HG03095 (cell line): ENCODE measurements around the gene STX10.

Experiments
- ATAC-seq: cut with Tn5 transposase; IDR thresholded peaks from one replicate; pipeline ENCODE4 v1.9.1; 2021; ENCODE audit warnings: moderate library complexity; ENCODE audit not compliant: unreplicated experiment

The STX10 gene

DNA sequence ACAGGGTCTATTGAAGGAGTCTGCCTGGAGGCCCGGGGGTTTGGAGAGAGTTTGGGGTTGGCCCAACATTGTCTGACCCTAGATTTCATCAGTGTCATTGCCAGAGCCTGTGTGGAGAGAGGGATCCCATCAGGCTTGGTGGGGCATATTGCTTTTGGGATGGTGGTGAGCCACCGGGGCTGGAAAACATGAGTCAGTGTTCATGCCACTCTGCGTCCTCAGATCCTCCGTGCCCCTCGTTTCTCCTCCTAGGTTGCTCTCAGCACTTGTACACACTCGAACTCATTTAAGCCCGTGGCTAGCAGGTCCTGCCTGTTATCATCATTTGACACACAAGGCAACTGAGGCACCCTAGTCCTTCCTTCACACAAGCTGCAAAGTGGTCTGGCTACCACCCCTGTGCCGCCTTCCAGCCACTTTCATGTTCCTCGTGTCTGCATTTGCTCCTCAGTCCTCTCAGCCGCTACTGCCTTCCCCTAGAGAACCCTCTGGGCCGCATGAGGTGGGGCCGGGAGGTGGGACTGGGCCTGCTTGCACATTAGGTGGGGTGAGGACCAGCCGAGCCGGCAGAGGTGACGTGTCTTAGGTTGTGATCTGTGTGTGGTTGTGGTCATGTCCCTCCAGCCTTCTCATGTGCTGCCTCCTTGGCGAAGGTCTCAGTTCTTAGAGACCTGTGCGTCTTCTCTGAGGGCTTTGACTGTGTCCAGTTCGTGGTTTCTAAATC is 28.5 kb downstream of the STX10 start:
- no peak for ATAC-seq

DNA sequence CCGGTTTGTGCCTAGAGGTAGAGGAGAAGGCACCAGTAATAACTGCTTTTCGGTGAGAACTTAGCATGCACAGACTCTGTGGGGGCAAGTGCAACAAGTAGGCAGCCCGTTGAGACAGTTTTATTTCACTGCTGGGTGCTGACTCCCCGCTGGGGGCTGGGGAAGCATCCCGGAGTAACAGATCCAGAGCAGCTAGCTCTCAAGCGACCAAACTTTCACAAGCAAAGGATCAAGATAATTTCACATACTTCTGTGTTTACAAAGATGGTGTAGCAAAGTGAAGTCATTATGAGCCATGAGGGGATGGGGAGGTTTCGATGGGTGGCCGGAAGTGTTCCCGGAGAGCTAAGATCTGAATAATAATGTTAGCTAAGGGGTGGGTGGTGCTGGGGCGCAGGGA is 29.4 kb downstream of the STX10 start:
- no peak for ATAC-seq

DNA sequence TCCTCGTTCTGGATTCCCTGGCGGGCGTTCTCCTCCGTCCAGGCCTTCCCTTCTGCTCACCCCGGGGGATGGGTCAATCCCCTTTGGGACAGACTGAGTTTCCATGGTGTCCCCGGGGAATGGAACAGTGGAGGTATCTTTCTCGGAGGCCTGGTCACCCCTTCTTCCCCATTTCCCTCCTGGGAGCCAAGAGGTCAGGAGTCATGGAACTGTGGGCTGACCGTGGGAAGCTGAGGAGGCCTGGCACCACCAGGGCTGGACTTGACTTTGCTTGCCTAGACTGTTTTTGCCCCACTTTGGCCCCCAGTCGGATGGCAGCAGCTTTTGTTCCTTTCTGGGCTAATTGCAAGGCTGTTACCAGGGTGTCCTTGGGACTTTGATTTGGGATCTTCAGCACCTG is 30.1 kb downstream of the STX10 start:
- ATAC-seq, result no peak

DNA sequence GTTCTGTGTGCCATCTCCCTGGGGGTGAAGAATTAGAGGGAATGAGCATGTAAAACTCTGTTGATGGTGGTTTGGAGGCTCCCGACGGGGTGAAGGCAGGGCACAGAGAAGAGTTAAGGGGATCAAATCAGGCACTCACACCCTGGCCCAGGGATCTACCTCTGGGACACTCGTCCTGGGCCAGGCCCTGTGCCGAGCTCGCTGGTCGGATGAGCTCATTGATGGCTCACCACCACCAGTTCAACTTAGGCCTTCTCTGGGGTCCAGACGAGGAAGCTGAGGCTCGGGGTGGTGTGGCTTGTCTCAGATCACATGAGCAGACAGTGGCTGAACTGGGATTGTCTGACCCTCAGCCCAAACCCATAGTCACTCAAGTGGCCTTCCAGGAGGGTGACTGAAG is 30.5 kb downstream of the STX10 start:
- ATAC-seq, result no peak

DNA sequence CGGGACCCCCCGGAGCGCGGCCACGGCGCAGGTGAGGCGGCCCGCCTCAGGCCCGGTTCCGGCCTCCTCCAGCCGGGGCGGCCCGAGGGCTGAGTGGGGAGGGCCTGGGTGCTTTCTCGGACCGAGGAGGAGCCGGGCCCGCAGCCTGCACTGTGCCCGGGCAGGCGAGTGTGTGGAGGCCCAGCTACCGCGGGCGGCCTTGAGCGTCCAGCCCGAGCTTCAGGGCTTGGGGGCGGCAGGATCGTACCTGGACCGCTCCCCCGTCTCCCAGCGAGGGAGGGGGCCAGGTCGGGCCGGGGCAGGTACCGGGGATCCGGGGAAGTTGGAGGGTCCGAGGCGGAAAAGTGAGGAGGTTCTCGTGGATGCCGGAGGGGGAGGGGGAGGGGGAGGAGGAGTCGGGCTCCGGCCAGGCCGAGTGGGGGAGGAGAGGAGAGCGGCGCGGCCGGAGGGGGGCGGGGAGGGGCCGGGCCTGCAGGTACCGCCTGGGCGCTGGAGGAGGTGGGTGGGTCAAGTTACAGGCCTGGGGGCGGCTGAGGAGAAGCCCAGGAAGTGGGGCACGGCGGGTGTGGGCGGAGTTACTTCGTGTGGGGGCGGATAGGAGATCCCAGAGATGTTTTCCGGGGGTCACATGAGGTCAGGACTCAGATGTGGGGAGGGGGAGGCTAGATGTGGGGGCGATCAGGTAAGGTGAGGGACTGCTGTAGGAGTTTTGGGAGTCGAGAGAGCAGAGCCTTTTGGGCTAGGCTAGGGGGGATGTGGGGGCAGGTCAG is 31.6 kb downstream of the STX10 start:
- no peak for ATAC-seq

DNA sequence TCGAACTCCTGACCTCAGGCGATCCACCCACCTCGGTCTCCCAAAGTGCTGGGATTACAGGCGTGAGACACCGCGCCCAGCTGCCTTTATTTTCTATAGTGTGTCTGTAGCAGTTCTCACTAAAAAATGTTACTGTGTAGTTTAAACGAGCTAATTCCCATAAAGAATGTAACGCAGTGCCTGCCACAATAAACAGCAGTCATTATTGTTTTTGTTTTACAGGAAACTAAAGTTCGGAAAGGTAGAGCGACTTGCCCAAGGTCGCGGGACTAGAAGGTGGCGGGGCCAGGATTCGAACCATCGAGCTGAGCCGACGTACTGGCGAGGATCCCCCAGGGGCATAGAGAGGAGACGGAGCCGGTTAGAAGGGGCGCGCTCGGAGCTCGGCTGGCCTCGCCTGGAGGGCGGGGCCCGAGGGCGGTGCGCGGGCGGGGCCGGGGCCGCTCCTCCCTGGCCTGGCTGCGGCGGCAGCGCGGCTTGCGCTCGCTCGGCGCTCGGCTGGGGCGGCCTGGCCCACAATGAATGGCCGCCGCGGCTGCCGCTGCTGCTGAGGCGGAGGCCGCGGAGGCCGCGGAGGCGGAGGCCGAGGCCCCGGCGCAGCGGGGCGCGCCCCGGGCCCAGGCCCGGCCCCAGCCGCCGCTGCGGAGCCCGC is 32.3 kb downstream of the STX10 start, which contains the start of gene NACC1:
Gene NACC1, plus strand, starts transcription at position 493 of the 652 bp plus-strand sequence. CDS start 16,944 bp downstream, outside the sequence.
- ATAC-seq, result peak; percentile 62

DNA sequence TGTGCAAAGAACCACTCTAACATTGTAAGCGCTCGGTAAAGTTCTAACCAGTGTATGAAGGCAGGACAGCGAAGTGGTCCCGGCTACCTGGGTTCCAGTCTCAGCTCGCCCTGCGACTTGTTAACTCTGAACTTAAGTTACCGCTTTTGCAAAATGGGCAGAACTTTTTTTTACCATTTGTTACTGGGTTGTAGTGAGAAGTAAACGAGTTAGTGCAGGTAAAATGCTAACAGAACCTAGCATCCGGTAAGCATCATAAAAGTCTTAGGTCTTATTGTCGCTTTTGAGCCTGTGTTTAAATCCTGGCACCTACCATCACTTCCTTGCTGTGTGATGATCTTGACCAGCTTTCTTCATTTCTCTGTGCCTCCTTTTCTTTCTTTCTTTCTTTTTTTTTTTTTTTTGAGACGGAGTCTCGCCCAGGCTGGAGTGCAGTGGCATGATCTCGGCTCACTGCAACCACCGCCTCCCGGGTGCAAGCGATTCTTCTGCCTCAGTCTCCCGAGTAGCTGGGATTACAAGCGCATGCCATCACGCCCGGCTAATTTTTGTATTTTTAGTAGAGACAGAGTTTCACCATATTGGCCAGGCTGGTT is 32.9 kb downstream of the STX10 start:
- ATAC-seq, result no peak

DNA sequence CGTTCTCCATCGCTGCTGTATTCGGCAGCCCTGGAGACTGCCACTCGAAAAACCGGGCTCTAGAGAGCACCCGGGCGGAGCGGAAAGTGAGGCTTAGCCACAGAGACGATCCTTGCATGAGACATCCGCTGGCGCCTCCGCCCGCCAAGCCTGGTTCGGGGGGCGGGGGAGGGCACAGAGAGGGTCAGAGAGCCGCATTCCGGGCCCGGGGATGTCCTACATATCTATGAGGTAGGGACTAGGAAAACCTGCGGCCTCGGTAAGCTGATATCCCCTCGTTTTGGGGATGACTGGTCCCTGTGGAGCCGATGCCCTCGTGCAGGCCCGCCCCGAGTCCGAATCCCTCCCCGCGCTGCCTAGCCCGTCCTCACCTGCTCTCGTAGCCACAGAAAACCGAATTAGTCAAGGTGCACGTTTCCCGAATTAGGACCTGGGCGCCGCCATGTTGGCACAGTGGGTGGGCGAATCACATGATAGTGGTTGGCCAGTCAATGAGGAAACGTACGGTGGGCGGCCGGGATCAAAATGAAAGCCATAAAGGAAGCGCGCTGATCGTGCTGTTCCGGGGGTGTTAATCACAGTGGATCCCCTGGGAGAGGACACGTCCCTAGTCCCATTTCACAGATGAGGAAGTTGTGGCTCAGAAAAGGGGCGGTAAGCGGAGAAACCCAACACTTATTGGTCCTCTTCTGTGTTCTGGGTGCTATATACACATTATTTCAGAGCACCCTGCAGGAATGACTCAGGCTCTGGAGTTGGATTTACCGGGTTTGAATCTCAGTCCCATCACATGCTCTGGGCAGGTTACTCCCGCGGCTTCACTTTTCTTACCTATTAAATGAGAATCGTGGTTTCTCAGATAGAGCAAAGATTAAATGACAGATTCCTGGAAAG is 33.6 kb downstream of the STX10 start, which contains the start of gene TRMT1:
Gene TRMT1, minus strand, starts transcription at position 459 of the 894 bp plus-strand sequence. Its CDS starts 341 bp downstream, at position 118.
- no peak for ATAC-seq

DNA sequence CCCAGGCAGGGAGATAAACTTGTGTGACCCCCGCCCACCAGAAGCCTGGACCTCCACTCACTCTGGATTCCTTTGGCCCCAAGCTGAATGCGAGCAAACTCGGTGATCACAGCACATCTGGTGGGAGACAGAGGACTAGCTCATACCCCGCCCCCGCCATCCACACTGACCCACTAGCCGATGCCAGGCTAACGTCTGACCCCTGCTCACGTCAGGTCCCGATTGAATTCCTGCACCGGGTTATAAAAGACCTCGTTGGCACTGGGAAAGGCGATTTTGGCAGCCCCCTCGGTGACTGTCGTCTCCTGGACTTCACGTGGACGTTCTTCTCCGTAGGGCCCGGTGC is 34.3 kb downstream of the STX10 start:
- no peak for ATAC-seq

DNA sequence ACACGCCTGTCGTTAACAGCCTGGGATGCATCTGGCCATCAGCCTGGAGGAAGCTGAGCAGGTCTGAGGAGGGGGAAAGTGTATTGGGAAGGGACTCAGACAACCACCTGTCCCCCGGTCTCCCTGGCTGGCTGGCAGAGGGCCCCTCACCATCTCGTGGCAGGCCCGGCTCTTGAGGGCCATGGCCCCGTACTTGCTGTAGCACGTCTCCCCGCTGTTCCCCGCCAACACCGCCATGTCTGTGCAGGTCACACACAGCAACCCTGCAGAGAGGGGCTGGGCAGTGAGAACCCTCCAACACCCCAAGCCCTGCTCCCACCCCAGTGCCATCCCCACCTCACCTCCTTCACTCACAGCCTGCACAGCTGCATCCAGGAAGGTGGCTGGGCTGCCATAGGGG is 37.6 kb downstream of the STX10 start:
- no peak for ATAC-seq

DNA sequence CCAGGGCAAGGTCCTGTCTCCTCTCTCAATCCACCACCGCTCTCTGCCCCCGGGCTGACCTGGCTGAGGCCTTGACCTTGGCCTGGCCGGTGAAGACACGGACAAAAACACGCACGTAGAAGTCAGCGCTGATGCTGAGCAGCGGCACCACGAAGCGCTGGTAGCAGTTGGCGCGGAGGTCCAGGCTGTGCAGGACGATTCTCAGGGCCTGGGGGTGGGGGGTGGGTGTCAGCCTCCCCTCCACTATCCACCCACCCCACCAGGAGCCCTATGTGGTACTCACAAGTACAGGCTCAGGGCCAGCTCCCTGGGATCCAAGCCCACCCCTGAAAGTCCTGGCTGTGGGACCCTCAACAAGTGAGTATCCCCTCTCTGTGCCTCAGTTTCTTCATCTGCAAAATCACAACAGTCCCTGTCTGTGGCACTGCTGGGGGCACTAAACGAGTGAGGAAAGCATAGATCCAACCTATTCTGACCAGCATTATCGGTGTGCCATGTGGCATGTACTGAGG is 40.0 kb downstream of the STX10 start:
- no peak for ATAC-seq

DNA sequence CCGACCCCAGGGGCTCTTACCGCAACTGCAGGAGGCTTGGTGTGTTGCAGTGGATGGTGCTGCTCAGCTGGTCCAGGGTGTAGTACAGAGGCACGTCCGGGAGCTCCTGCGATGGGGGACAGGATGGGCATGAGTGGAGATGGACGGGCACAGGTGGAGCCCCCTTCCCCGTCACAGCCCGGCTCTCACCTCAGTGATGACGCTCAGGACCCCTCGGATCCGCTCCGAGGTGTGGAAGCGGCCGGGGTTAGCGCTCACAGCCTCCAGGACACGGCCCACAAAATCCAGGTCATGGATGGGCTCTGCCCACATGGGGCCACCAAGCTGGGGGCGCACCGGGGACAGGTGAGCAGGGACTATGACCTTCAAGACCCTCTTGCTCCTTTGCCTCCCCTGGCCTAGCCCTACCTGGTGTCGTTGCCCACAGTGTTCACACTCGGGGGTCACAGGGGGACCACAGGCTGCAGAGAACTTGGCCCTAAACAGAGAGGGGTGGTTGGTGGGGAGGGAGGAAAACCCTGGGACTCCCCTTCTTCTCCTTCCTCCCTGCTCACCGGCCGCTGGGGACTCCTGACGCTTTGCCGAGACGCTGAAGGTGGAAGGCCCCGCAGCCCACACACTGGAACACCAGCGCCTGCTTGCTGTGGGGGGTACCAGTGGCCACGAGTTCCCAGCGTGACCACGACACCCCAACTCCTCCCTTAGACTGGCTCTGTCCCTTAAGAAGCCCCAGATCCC is 40.6 kb downstream of the STX10 start:
- ATAC-seq, result no peak

DNA sequence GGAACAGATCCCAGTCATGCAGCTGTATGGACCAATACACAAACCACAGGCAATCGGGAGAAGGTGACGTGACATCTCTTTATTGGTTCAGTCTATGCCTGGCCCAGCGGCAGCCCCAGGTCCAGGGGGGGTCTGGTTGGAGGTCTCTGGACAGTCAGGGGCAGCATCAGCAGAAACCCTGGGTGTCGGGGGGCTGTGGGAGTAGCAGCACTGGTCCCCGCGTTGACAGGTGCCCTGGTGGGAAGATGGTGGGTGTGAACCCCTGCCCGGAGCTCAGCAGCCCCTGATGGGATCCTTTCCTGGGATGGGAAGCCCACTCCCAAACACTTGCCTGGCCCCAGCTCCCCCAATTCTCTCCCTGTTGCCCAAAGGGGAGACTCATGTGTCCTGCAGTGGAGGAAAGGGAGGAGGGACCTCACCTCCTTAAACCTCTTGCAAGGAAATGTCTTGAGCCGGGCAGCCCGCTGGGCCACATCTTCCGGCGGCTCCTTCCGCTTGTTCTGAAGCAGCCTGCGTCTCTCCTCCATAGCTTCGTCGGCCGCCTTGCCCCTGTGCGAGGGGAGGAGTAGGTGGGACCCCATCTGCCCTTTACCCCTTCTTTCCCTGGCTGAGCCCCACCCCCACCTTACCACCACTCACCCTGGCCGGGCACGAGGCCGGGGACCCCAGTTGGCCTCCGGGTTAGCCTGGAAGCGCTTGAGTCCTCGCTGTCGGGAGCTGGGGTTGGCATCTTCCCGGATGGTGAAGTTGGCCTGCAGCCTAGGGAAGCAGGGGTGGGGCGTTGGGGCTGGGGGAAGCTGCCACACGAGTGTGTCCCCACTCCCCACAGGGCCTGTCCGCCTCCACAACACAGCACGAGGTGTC is 45.1 kb downstream of the STX10 start:
- ATAC-seq, result no peak

DNA sequence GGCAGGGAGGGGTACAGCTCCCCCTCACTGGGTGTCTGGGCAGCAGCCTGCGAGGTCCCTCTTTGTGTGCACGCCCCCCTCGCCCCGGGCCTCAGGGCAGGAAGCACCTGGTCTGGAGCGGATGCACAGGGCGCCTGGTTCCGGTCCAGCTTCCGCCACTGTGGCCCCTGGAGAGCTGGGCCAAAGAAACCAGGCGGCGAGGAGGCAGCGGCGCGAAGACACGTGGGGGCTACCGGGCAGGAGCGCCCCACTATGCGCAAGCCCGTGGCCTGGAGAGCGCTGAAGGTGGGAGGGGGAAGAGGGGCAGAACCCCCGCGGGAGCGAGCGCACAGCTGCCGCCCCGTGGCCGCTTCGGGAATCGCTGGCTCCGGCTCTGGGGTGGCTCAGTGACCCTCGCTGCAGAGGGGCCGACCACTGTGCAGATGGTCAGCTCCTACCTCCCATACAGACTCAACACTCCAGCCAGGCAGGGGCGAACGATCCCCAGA is 45.8 kb downstream of the STX10 start:
- peak; percentile 32 for ATAC-seq

DNA sequence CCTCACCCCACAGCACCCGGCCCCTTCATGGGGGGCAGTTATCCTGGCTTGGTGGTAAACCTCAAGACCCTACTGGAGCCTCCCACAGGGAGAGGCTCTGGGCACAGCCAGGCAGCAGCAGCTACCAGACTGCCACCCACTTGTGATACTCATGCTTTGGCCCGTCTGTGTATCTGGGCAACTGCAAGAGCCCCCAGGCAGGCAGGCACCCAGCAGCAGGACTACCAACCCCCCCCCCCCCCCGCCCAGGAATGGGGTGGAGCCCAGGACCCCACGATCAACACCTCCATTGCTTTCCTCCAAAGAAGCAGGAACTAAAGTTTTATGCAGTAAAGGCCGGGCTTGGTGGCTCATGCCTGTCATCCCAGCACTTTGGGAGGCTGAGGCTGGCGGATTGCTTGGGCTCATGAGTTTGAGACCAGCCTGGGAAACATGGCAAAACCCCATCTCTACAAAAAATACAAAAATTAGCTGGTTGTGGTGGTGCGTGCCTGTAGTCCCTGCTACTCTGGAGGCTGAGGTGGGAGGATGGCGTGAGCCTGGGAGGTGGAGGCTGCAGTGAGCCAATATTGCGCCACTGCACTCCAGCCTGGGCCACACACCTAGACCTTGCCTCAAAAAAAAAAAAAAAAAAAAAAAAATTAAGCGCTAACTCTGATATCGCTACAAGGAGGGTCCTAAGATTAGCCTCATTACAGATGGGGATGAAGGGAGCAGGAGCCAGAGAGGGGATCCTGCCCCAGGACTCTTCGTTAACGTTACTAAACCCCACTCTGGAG is 46.4 kb downstream of the STX10 start:
- ATAC-seq, result no peak

DNA sequence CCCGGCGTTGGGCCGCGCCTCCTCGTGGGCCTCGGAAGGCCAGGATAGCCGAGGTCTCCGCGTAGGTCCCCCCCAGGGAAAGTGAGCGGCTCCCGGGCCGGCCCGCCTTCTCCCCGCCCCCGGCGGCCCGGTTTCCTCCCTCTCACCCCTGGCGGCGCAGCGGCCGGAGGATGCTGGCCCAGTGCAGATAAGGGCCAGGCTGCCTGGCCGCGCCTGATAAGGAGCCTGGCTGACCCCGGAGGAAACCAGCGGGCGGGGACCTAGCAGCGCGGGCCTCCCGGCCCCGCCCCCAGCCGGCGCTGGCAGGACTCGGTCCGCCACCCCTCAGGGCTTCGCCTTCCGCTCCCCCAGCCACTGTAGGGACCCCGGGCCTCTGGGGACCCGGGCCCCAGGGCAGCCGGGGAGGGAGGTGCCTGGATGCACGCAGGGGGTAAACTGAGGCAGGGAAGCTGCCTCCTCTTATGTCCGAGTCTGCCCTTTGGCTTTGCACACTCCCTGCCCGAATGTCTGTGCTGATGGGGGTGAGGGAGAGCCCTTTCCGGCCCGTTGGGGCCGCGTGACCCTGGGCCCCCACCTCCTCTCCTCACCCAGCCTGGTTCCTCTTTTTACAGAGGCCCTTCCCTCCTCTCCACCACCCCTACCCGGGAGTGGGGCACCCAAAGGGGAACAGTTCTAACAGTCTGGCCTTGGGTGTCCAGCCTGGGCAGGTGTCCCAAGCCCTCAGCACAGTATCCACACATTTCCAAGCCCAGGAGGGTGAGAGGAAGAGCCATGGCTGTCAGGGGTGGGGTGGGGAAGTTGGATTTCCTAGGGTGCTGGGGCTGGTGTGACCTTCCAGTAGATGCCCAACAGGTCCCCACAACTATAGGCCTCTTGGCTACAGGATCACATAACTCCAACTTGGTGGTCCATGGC is 47.3 kb downstream of the STX10 start, which contains the start of gene LYL1:
Gene LYL1, minus strand, starts transcription at position 193 of the 915 bp plus-strand sequence. CDS start 1,687 bp downstream, outside the sequence.
- peak; percentile 38 for ATAC-seq

DNA sequence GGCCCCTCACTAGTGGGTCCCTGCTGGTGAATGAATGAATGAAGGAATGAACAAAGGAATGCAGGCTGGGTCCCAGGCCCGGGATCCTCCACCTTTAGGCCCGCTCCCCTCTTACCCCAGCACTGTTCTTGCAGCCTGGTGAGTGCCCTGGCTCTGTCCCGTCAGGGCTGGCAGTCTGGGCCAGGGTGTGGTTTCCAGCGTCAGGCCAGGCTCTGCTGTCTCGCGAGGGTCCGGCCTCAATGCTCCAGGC is 47.8 kb downstream of the STX10 start:
- ATAC-seq, result no peak
